Measurements from ENCODE around the gene CDK15.

CDK15 gene

GRCh38 chr2:201859949-201860348, 53.6 kb downstream of the CDK15 start:
- no peak overlapping the region for H3K4me3 ChIP-seq (ENCODE audit: low read length in 2 of 2)
- H3K36me3 ChIP-seq (ENCODE audit: control insufficient read depth in 2 of 2, insufficient read depth in 2 of 2, low read length in 2 of 2), result no peaks in the 10 kb centered on the region
- no peak overlapping the region for H3K9ac ChIP-seq (ENCODE audit: low read depth in 1 of 2, low read length in 2 of 2)
- H3K9me3 ChIP-seq (ENCODE audit: control insufficient read depth in 2 of 2, low read length in 2 of 2), result no peaks in the 10 kb centered on the region
- no peak overlapping the region for H3K27ac ChIP-seq (ENCODE audit: low read depth in 2 of 2, low read length in 2 of 2)
- H3K27me3 ChIP-seq (ENCODE audit: control insufficient read depth in 2 of 2, insufficient read depth in 2 of 2, low read length in 2 of 2), result no peaks in the 10 kb centered on the region
- H3K4me1 ChIP-seq (ENCODE audit: control insufficient read depth in 2 of 2, insufficient read depth in 2 of 2, low read length in 2 of 2), result no peaks in the 10 kb centered on the region

- no peak overlapping the region for H3K9ac ChIP-seq (ENCODE audit: low read depth in 1 of 2, low read length in 2 of 2)
- no peaks in the 10 kb centered on the region for H3K9me3 ChIP-seq (ENCODE audit: control insufficient read depth in 2 of 2, low read length in 2 of 2)
- no peaks in the 10 kb centered on the region for H3K36me3 ChIP-seq (ENCODE audit: control insufficient read depth in 2 of 2, insufficient read depth in 2 of 2, low read length in 2 of 2)
- H3K4me3 ChIP-seq (ENCODE audit: low read length in 2 of 2), result no peak overlapping the region
- no peak overlapping the region for H3K27ac ChIP-seq (ENCODE audit: low read depth in 2 of 2, low read length in 2 of 2)
- no peaks in the 10 kb centered on the region for H3K4me1 ChIP-seq (ENCODE audit: control insufficient read depth in 2 of 2, insufficient read depth in 2 of 2, low read length in 2 of 2)
- no peaks in the 10 kb centered on the region for H3K27me3 ChIP-seq (ENCODE audit: control insufficient read depth in 2 of 2, insufficient read depth in 2 of 2, low read length in 2 of 2)
Measured at GRCh38 chr2:201860636-201861066, 54.3 kb downstream of the CDK15 start.

- H3K27me3 ChIP-seq (ENCODE audit: control insufficient read depth in 2 of 2, insufficient read depth in 2 of 2, low read length in 2 of 2), result no peaks in the 10 kb centered on the region
Measured at GRCh38 chr2:201862843-201863242, 56.5 kb downstream of the CDK15 start.

GRCh38 chr2:201866643-201867473, 60.5 kb downstream of the CDK15 start:
- Histone ChIP-seq H3K4me1 (ENCODE audit: control insufficient read depth in 2 of 2, insufficient read depth in 2 of 2, low read length in 2 of 2) (no peaks in the 10 kb centered on the region), H3K27ac (ENCODE audit: low read depth in 2 of 2, low read length in 2 of 2) (no peak overlapping the region), H3K27me3 (ENCODE audit: control insufficient read depth in 2 of 2, insufficient read depth in 2 of 2, low read length in 2 of 2) (no peaks in the 10 kb centered on the region), H3K36me3 (ENCODE audit: control insufficient read depth in 2 of 2, insufficient read depth in 2 of 2, low read length in 2 of 2) (no peaks in the 10 kb centered on the region), H3K4me3 (ENCODE audit: low read length in 2 of 2) (no peak overlapping the region), H3K9me3 (ENCODE audit: control insufficient read depth in 2 of 2, low read length in 2 of 2) (no peaks in the 10 kb centered on the region), H3K9ac (ENCODE audit: low read depth in 1 of 2, low read length in 2 of 2) (no peak overlapping the region)

More at GRCh38 chr2:201862843-201863242, 56.5 kb downstream of the CDK15 start:
- Histone ChIP-seq H3K9ac (ENCODE audit: low read depth in 1 of 2, low read length in 2 of 2) (no peak overlapping the region), H3K9me3 (ENCODE audit: control insufficient read depth in 2 of 2, low read length in 2 of 2) (no peaks in the 10 kb centered on the region), H3K27ac (ENCODE audit: low read depth in 2 of 2, low read length in 2 of 2) (no peak overlapping the region), H3K4me1 (ENCODE audit: control insufficient read depth in 2 of 2, insufficient read depth in 2 of 2, low read length in 2 of 2) (no peaks in the 10 kb centered on the region), H3K36me3 (ENCODE audit: control insufficient read depth in 2 of 2, insufficient read depth in 2 of 2, low read length in 2 of 2) (no peaks in the 10 kb centered on the region), H3K4me3 (ENCODE audit: low read length in 2 of 2) (no peak overlapping the region)

GRCh38 chr2:201871471-201871870, 65.1 kb downstream of the CDK15 start:
- Histone ChIP-seq H3K4me1 (ENCODE audit: control insufficient read depth in 2 of 2, insufficient read depth in 2 of 2, low read length in 2 of 2) (no peaks in the 10 kb centered on the region), H3K4me3 (ENCODE audit: low read length in 2 of 2) (no peak overlapping the region), H3K27ac (ENCODE audit: low read depth in 2 of 2, low read length in 2 of 2) (no peak overlapping the region), H3K9me3 (ENCODE audit: control insufficient read depth in 2 of 2, low read length in 2 of 2) (no peaks in the 10 kb centered on the region), H3K36me3 (ENCODE audit: control insufficient read depth in 2 of 2, insufficient read depth in 2 of 2, low read length in 2 of 2) (no peaks in the 10 kb centered on the region), H3K27me3 (ENCODE audit: control insufficient read depth in 2 of 2, insufficient read depth in 2 of 2, low read length in 2 of 2) (no peaks in the 10 kb centered on the region), H3K9ac (ENCODE audit: low read depth in 1 of 2, low read length in 2 of 2) (no peak overlapping the region)

- H3K27ac ChIP-seq (ENCODE audit: low read depth in 2 of 2, low read length in 2 of 2), result no peak overlapping the region
- no peak overlapping the region for H3K9ac ChIP-seq (ENCODE audit: low read depth in 1 of 2, low read length in 2 of 2)
- no peaks in the 10 kb centered on the region for H3K9me3 ChIP-seq (ENCODE audit: control insufficient read depth in 2 of 2, low read length in 2 of 2)
Measured at GRCh38 chr2:201872591-201872990, 66.3 kb downstream of the CDK15 start.

GRCh38 chr2:201879996-201880395, 73.7 kb downstream of the CDK15 start:
- H3K9ac ChIP-seq (ENCODE audit: low read depth in 1 of 2, low read length in 2 of 2), result no peak overlapping the region
- H3K27ac ChIP-seq (ENCODE audit: low read depth in 2 of 2, low read length in 2 of 2), result no peak overlapping the region

More at GRCh38 chr2:201872591-201872990, 66.3 kb downstream of the CDK15 start:
- no peaks in the 10 kb centered on the region for H3K36me3 ChIP-seq (ENCODE audit: control insufficient read depth in 2 of 2, insufficient read depth in 2 of 2, low read length in 2 of 2)
- no peaks in the 10 kb centered on the region for H3K4me1 ChIP-seq (ENCODE audit: control insufficient read depth in 2 of 2, insufficient read depth in 2 of 2, low read length in 2 of 2)
- no peaks in the 10 kb centered on the region for H3K27me3 ChIP-seq (ENCODE audit: control insufficient read depth in 2 of 2, insufficient read depth in 2 of 2, low read length in 2 of 2)
- no peak overlapping the region for H3K4me3 ChIP-seq (ENCODE audit: low read length in 2 of 2)

GRCh38 chr2:201880579-201880978, 74.2 kb downstream of the CDK15 start:
- no peaks in the 10 kb centered on the region for H3K9me3 ChIP-seq (ENCODE audit: control insufficient read depth in 2 of 2, low read length in 2 of 2)
- H3K27ac ChIP-seq (ENCODE audit: low read depth in 2 of 2, low read length in 2 of 2), result no peak overlapping the region
- H3K4me3 ChIP-seq (ENCODE audit: low read length in 2 of 2), result no peak overlapping the region
- peaks cover 0 to 3% of the 10 kb centered on the region in 2 donors for H3K4me1 ChIP-seq (ENCODE audit: control insufficient read depth in 2 of 2, insufficient read depth in 2 of 2, low read length in 2 of 2)
- H3K36me3 ChIP-seq (ENCODE audit: control insufficient read depth in 2 of 2, insufficient read depth in 2 of 2, low read length in 2 of 2), result no peaks in the 10 kb centered on the region
- no peak overlapping the region for H3K9ac ChIP-seq (ENCODE audit: low read depth in 1 of 2, low read length in 2 of 2)
- peaks cover 0 to 5% of the 10 kb centered on the region in 2 donors for H3K27me3 ChIP-seq (ENCODE audit: control insufficient read depth in 2 of 2, insufficient read depth in 2 of 2, low read length in 2 of 2)

More at GRCh38 chr2:201879996-201880395, 73.7 kb downstream of the CDK15 start:
- no peaks in the 10 kb centered on the region for H3K36me3 ChIP-seq (ENCODE audit: control insufficient read depth in 2 of 2, insufficient read depth in 2 of 2, low read length in 2 of 2)
- H3K9me3 ChIP-seq (ENCODE audit: control insufficient read depth in 2 of 2, low read length in 2 of 2), result no peaks in the 10 kb centered on the region
- peaks cover 0 to 5% of the 10 kb centered on the region in 2 donors for H3K27me3 ChIP-seq (ENCODE audit: control insufficient read depth in 2 of 2, insufficient read depth in 2 of 2, low read length in 2 of 2)
- H3K4me3 ChIP-seq (ENCODE audit: low read length in 2 of 2), result no peak overlapping the region
- peaks cover 0 to 3% of the 10 kb centered on the region in 2 donors for H3K4me1 ChIP-seq (ENCODE audit: control insufficient read depth in 2 of 2, insufficient read depth in 2 of 2, low read length in 2 of 2)

GRCh38 chr2:201880993-201881611, 74.8 kb downstream of the CDK15 start:
- peaks cover 0 to 3% of the 10 kb centered on the region in 2 donors for H3K4me1 ChIP-seq (ENCODE audit: control insufficient read depth in 2 of 2, insufficient read depth in 2 of 2, low read length in 2 of 2)
- H3K36me3 ChIP-seq (ENCODE audit: control insufficient read depth in 2 of 2, insufficient read depth in 2 of 2, low read length in 2 of 2), result no peaks in the 10 kb centered on the region
- peaks cover 0 to 5% of the 10 kb centered on the region in 2 donors for H3K27me3 ChIP-seq (ENCODE audit: control insufficient read depth in 2 of 2, insufficient read depth in 2 of 2, low read length in 2 of 2)
- no peaks in the 10 kb centered on the region for H3K9me3 ChIP-seq (ENCODE audit: control insufficient read depth in 2 of 2, low read length in 2 of 2)
- H3K27ac ChIP-seq (ENCODE audit: low read depth in 2 of 2, low read length in 2 of 2), result no peak overlapping the region
- no peak overlapping the region for H3K4me3 ChIP-seq (ENCODE audit: low read length in 2 of 2)
- H3K9ac ChIP-seq (ENCODE audit: low read depth in 1 of 2, low read length in 2 of 2), result no peak overlapping the region

- Histone ChIP-seq H3K27me3 (ENCODE audit: control insufficient read depth in 2 of 2, insufficient read depth in 2 of 2, low read length in 2 of 2) (peaks cover 0 to 5% of the 10 kb centered on the region in 2 donors), H3K4me3 (ENCODE audit: low read length in 2 of 2) (no peak overlapping the region), H3K9ac (ENCODE audit: low read depth in 1 of 2, low read length in 2 of 2) (no peak overlapping the region), H3K27ac (ENCODE audit: low read depth in 2 of 2, low read length in 2 of 2) (no peak overlapping the region), H3K36me3 (ENCODE audit: control insufficient read depth in 2 of 2, insufficient read depth in 2 of 2, low read length in 2 of 2) (no peaks in the 10 kb centered on the region), H3K9me3 (ENCODE audit: control insufficient read depth in 2 of 2, low read length in 2 of 2) (no peaks in the 10 kb centered on the region), H3K4me1 (ENCODE audit: control insufficient read depth in 2 of 2, insufficient read depth in 2 of 2, low read length in 2 of 2) (peaks cover 0 to 3% of the 10 kb centered on the region in 2 donors)
Measured at GRCh38 chr2:201881741-201882140, 75.4 kb downstream of the CDK15 start.
